Stimulated activated CD4-positive, alpha-beta T cell treated with anti-CD3 and anti-CD28 coated beads, Interleukin-4, amount 100 ng/mL, for 1 hour (primary cell): ENCODE results near the gene SCP2.

Experiments used
- DNase-seq: peaks from one replicate; pipeline ENCODE4 v3.0.0-alpha.2; 2020

SCP2 gene

GRCh38 chr1:53069663-53070327 lies 142.7 kb downstream of the SCP2 start:
- no peak for DNase-seq

GRCh38 chr1:53070621-53071020 lies 143.5 kb downstream of the SCP2 start:
- DNase-seq: no peak

- no peak for DNase-seq
These were observed 144.2 kb downstream of the SCP2 start for GRCh38 chr1:53071167-53071865.

GRCh38 chr1:53071915-53072314 lies 144.8 kb downstream of the SCP2 start:
- DNase-seq: no peak

DNA sequence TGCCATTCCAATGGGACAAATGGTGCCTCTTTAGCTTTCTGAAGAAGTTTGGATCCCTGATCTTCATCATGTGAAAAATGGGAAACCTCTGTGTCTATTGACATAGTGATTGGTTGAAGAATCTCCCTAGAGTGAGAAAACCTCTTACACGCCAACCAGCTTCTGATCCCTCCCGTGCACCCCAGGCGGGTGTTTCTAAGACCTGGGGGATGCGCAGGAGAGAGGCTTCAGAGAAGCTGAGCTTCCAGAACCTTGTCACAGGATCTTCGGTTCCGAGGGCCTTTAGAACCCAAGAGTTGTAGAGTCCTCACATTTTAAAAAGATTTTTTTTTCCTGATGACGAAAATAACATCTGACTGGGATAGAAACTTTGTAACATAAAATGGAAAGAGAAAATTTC lies 146.2 kb downstream of the SCP2 start:
- no peak for DNase-seq

DNA sequence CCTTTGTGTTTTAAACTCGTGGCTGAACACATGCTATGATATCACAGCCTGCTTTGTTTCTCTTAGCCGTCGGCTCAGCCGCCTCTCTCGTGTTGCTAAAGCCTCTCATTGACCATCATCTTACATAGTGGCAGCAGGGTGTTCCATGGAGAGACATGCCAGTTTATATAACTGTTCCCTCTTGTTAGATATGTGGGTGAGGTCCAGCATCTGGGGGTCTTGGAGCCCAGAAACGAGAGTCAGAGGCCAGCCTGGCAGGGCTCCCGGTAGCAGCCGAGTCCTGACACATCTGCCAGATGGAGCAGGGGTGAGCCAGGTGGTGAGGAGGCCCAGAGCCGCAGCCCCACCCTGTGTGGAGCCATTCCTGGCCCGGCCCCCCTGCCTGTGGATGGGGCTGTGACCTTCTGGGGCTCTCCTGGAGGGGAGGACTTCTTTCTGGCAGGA lies 146.8 kb downstream of the SCP2 start:
- DNase-seq: no peak

GRCh38 chr1:53074313-53075154 lies 147.5 kb downstream of the SCP2 start:
- DNase-seq: no peak

DNA sequence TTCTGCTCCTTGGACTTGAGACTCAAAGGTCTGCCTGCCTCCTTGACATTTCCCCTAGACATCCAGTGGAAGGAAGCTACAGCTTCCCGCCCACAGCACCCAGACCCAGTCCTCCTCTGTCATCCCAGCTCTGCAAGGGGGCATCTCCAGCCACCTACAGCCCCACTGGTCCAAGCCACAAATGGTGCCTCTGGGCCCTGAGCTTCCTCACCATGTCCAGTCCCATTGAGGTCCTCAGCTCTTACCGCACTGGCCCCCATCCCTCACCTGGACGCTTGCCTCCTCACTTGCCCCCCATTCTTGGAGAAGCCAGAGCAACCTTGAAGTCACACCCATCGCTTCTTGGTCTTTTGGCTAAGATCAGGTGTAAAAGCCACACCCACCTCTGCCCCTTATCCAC lies 148.1 kb downstream of the SCP2 start:
- DNase-seq: no peak

- no peak for DNase-seq
These were observed 148.7 kb downstream of the SCP2 start for GRCh38 chr1:53075761-53076163.

DNA sequence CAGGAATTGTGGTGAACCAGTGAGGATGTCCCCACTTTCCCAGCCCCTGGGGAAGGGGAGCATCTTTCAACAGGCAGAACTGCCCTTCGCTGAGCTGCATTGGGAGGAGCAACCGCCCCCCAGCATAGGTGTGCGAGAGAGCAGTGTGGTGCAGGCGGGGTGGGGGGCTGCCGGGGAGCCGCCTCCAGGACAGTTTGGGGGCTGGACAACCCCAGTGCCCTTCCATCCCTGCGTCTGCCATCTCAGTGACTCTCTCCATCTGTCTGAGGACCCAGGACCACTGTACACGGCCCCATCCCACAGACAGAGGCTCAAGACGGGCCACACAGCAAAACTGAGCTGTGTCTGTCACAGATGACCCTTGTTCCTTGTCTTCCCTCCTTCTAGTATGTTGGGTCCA lies 149.1 kb downstream of the SCP2 start:
- DNase-seq: no peak

DNA sequence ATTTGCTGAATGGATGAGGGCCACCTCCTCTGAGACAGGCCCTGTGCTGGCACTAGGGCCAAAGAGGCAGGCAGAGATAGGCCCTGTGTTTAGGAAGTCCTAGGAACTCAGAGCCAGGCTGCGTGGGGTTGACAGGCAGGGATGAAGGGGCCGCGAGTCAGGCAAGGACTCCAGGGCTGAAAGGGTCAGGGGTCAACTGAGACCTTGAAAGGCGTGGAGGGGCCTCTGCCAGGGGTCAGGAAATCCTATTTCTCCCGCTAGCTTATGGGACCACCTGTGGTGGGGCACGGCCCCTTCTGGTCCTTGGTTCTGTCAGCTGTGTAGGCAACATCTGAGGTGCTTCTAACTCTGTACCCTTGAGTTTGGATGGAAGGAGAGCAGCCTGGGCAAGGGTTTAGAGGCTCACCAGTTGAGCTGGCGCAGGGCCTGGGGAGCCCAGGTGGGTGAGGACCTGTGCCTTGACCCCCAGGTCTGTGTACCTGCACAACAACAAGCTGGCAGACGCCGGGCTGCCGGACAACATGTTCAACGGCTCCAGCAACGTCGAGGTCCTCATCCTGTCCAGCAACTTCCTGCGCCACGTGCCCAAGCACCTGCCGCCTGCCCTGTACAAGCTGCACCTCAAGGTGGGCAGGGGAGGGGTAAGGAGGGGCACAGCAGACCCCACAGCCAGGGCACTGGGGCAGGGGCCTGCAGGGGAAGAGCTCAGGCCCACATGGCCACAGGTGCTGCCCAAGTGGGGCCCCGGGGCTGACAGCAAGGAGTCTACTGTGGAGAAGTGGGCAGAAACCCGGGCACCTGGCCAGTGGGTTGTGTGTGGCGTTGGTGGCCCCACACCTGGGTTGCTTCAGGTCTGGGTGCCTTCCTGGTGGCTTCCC lies 149.9 kb downstream of the SCP2 start:
- DNase-seq: no peak

DNA sequence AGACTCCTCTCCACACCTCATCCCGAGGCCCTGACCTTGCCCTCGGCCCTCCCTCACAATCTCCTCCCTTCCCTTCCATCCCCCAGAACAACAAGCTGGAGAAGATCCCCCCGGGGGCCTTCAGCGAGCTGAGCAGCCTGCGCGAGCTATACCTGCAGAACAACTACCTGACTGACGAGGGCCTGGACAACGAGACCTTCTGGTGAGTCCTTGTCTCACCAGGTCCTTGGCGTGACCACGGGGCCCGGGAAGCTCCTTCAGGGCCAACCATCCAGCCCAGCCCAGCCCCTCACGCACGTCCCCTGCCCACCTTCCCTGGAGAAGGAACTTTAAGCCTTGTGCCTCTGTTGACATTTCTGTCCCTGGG lies 150.5 kb downstream of the SCP2 start:
- DNase-seq: no peak

- no peak for DNase-seq
These were observed 151.4 kb downstream of the SCP2 start for GRCh38 chr1:53078333-53079101.

- DNase-seq: no peak
These were observed 152.2 kb downstream of the SCP2 start for GRCh38 chr1:53079251-53079650.

- no peak for DNase-seq
These were observed 153.0 kb downstream of the SCP2 start for GRCh38 chr1:53080041-53080440.

DNA sequence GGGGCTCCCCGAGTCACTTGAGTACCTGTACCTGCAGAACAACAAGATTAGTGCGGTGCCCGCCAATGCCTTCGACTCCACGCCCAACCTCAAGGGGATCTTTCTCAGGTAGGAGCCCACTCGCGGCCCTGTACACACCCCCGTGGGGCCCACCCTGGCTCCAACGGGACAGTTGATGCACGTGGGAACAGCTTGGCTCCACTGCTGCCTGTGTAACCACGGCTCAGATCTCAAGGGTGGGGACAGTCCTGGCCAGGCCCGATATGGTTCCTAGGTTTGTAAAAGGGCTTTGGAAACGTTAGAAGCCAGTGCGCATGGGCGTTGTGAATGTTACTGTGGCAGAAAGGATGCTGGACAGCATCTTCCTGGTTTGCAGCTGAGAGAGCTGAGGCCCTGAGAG lies 153.7 kb downstream of the SCP2 start:
- DNase-seq: no peak

GRCh38 chr1:53081384-53082066 lies 154.4 kb downstream of the SCP2 start:
- no peak for DNase-seq

GRCh38 chr1:53082826-53083455 lies 155.9 kb downstream of the SCP2 start:
- no peak for DNase-seq

- DNase-seq: no peak
These were observed 156.8 kb downstream of the SCP2 start for GRCh38 chr1:53083636-53084588.

- DNase-seq: no peak
These were observed 157.5 kb downstream of the SCP2 start for GRCh38 chr1:53084589-53084971.
